Measurements from ENCODE around the gene PNLIP.

- TF ChIP-seq CTCF (IDR thresholded peaks at IDR 0.05) = no peak
- TF ChIP-seq ZFX (IDR thresholded peaks at IDR 0.05; ENCODE audit: borderline replicate concordance) = no peak
Observed at GRCh38 chr10:116590590-116591444, 45.1 kb downstream of the PNLIP start, which contains the start of gene PNLIPRP1.

Measured in 22Rv1 (cell line).